ENCODE measurements around the gene KIF13A.
"Not testable (repeated sequence)": the region's sequence is repeated elsewhere in the genome, so short reads cannot be mapped to it uniquely, and the experiment has no call there.

KIF13A gene

DNA sequence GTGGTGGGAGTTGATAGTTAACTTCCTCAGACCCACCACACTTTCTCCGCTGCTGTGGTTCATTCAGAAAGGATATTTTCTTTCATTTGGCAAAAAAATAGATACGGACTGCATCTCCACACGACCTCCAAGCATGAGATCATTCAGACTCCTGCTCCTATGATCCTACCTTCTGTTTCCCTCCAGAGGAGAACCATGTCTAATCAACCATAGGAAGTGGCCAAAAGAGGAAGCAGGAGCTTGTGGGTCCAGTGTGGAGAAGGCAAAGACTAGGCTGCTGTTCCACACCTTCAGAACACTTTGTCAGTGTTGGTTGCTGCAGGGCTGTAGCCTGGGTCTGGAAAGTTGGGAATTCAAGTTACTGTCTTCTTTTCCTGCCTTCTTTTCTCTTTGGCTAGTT is 10.6 kb upstream of the KIF13A start:
- no peak for DNase-seq

GRCh38 chr6:17995414-17995813 is 8.0 kb upstream of the KIF13A start:
- DNase-seq = no peak

GRCh38 chr6:17994019-17994418 is 6.6 kb upstream of the KIF13A start:
- no peak for DNase-seq

DNA sequence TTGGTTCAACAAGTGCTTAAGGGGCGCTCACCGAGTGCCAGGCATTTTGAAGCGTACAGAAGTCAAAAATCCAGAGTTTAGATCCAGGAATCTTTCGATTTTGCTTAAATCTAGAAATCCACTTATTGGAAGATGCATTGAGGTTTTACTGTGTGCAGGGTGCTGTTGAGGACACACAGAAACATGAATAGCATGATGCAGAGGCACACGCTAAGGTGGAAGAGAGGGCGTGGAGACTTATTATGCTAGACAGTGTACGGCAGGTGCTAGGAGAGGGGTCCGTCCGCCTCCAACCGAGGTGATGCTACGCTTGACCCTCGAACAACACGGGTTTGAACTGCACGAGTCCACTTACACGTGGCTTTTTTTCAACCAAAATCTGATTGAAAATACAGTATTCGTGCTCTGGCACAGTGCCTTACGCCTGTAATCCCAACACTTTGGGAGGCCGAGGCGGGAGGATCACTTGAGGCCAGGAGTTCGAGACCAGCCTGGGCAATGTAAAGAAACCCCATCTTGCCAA is 1.0 kb upstream of the KIF13A start:
- peak; percentile 39 for DNase-seq

GRCh38 chr6:17987697-17988421 is 424 bp upstream of the KIF13A start:
- peak; percentile 70 for DNase-seq

DNA sequence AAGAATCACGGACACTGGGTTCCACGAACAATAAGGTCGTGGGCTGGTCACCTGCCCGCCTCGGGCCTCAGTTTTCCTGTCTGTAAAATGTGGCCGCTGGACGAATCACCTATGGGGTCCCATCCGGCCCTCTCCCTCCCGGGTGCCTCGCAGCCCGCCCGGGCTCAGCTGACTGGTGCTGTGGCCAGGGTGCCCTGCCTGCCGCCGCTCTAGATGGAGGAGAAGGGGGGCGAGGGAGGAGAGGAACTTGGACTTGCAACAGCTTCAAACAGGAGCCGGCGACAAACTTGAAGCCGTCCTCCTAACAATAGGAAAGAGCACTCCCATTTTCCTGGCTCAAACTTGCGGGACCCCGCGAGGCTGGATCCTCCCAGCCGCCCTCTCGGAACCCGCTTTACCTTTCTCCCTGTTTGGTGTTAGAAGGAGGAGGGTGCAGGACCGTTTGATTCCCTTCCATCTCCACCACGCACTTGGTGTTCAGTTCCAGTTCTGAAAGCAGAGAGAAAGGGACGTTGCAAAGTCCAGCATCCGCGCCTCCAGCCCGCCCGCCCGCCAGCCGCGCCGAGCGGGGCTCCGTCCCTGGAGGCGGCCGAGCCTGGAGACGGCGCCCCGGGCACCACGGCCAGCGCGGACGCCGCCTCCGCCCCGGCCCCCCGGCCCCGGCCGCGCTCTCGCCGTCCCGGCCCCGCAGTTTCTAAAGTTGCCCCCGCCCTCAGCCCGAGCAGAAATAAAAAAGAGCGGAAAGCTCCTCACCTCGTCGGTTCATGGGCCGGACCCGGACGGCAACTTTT is 584 bp downstream of the KIF13A start:
- DNase-seq = peak; percentile 51

- DNase-seq = no peak
These were observed 1.3 kb downstream of the KIF13A start for GRCh38 chr6:17985934-17986655.

GRCh38 chr6:17984812-17985670 is 2.4 kb downstream of the KIF13A start:
- no peak for DNase-seq

DNA sequence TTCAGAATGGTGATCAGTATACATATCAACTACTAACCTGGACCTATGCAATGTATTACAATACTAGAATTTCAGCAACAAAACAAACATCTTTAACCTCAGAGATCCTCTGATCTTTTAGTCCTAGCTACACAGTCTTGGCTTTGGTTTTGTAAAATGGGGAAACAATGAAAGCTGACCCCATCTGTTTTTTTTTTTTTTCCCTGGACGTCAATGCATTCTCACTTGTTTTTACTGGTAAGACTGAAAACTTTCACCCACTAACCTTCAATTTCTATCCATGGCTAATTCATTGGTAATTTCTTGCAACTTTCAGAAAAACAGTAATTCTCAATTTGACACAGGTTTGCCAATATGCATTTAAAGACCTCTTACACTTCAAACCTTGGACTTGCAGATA is 3.0 kb downstream of the KIF13A start:
- no peak for DNase-seq

- DNase-seq = peak; percentile 6
These were observed 3.7 kb downstream of the KIF13A start for GRCh38 chr6:17983730-17984129.

DNA sequence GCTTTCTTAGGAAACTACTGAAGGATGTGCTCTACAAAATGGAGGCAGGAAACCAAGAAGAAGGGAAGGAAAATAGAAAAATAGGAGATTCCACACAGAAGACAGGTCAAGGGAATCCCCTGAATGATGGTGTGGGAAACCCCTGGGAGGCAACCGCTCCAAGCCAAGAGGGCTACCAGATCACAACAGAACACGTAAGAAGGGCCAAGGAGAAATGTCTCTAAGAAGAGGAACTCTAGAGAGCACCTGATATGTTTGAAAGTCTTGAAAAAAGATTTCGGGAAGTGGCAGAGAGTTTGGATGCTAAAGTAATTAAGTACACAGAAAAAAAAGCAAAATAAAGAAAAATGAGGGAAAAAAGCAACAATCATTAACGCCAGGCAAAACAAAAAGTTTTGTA is 7.1 kb downstream of the KIF13A start:
- no peak for DNase-seq

- DNase-seq = no peak
These were observed 8.0 kb downstream of the KIF13A start for GRCh38 chr6:17979479-17979878.

- DNase-seq = not testable (repeated sequence)
These were observed 11.2 kb downstream of the KIF13A start for GRCh38 chr6:17976258-17976657.

DNA sequence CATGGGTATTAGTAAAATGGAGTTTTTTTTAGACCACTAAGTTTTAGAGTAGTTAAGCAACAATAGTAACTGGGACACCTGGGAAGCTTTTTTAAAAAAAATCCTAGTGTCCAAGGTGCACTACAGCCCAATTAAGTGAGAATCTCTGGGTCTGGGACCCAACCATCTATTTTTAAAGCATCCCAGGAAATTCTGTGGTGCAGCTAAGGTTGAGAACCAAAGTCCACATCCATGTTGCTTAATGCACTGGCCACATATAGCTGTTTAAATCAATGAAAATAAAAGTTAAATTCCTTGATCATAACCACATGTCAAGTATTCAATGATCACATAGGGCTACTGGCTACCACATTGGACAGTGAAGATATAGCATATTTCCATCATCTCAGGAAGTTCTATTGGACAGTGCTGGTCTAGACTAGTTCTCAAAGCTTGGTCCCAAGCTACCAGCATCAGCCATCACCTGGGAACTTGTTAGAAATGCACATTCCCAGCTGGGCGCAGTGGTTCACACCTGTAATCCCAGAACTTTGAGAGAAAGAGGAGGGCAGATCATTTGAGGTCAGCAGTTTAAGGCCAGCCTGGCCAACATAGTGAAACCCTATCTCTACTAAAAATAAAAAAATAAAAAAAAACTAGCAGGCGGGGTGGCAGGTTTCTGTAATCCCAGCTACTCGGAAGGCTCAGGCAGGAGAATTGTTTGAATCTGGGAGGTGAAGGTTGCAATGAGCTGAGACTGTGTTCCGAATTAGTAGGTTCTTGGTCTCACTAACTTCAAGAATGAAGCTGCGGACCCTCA is 12.7 kb downstream of the KIF13A start:
- DNase-seq = no peak

DNA sequence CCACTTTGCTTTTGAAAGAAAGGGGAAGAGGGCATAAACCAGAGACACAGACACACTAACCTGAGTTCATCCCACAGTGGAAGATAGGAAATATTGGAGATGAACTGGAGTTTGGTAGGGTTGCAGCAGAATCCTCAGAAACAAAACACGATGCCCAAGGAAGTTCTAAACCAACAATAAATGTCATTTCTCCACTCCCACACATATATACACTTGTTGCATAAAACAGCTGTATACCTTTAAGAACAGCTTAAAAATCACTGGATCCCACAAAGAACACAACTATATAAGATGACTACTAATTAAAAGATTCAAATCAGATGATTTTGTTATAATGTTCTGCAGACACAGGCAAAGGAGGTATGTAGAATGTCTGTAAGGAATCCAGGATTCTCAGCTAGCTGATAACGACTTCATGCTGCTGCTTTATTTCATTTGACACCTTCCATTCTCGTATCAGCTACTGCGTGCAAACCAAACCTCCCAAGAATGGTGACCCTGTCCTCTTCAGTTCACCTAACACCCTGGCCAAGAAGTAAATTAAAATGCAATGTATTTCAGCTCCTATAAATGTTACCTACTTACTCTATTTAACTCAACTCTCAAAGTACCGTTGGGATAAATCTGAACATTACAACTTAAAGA is 14.3 kb downstream of the KIF13A start:
- DNase-seq = no peak

DNA sequence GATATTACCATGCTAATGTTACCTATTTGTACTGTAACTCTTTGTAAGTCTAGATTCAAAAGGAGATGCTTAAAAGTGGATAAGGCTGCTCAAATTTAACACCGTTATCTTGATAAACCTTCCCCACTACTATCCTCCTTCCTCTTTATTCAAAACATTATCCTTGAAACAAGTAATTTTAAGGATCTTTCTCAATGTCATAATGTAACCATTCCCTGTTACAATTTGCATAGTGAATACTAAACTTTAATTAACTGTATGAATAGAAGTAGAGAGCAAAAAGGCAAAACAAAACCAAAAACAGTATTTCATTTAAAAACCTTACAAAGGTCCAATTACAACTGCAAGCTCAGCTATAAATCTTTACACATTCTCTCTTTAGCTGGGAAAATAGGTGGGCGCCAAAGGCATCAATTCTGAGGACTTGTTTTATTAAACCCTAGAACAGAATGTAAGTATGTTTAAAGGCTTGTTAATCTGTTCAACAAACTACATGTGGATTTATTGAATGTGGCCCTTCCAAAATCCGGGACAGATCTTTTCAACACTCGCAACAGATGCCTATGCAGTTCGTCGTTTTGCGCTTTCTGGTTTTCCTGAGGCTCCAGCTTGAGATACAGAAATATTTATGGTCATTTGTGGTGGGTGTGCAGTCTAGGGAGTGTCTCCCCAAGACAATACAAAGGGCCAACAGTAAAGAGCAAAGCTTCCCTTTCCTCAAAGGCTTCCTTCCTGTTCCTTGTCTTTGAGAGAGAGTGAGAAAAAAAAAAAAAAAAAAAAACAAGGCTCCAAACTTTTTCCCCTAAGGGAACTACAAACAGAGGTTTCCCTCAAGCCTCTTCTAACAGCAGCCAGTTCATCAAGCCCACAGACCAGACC is 15.1 kb downstream of the KIF13A start:
- DNase-seq = no peak

DNA sequence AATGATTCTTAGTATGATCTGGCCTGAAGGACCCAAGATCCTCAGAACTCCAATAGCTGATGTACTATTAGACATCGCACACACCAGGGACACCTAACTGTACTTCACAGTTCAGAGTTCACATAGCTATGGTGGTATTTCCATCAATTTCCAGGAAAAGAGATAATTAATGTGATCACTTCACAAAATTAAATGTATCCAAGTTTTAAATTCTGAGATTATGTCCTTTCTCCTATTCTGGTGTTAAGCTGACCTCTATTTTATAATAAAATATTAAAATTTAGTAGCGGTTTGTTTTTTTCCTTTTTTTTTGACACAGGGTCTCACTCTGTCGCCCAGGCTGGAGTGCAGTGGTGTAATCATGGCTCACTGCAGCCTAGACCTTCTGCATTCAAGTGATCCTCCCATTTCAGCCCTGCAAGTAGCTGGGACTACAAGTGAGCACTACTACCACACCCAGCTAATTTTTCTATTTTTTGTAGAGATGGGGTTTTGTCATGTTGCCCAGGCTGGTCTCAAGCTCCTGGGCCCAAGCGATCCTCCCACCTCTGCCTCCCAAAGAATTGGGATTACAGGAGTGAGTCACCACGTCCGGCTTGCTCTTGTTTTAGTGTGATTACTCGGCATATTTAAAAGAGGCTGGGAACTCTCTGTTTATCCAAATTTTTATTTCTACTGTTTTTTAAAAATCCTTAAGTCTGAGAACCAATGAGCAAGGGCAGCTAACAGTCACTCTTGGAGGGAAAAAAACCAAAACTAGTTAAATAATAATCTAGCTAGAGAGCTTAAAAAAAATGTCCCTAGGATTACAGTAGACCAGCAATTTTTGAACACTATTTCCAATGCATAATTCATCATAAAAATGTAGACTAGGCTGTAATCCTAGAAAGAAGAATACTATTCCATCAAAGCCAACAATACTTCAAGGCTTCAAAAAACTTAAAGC is 16.0 kb downstream of the KIF13A start:
- no peak for DNase-seq

GRCh38 chr6:17968876-17969275 is 18.6 kb downstream of the KIF13A start:
- DNase-seq = no peak
